BE2C (cell line): ENCODE data around the gene NEU4.

Source experiments
- DNase-seq: peaks from one replicate; pipeline ENCODE4 v3.0.0-alpha.2; 2020
- H3K27me3 ChIP-seq: fragments of 250-450 bp; sonication (Bioruptor Pico); 2 replicates; pipeline ENCODE4 v1.5.1; 2020; ENCODE audit warnings: mild to moderate bottlenecking
- H3K36me3 ChIP-seq: fragments of 250-450 bp; sonication (Bioruptor Pico); 2 replicates; pipeline ENCODE4 v1.5.1; 2020; ENCODE audit warnings: mild to moderate bottlenecking
- H3K4me1 ChIP-seq: fragments of 250-450 bp; sonication (Bioruptor Pico); 2 replicates; pipeline ENCODE4 v1.5.1; 2020
- H3K4me3 ChIP-seq: 2 replicates; pipeline ENCODE4 v1.5.1; 2011; ENCODE audit warnings: low read depth, low read length
- H3K9me3 ChIP-seq: fragments of 250-450 bp; sonication (Bioruptor Pico); 2 replicates; pipeline ENCODE4 v1.5.1; 2020
- TF ChIP-seq, protein P1 (sequence below): IDR thresholded peaks from 2 replicates; pipeline ENCODE4 v1.5.1; 2012; ENCODE audit warnings: mild to moderate bottlenecking, low read depth, low read length

The NEU4 gene

DNA sequence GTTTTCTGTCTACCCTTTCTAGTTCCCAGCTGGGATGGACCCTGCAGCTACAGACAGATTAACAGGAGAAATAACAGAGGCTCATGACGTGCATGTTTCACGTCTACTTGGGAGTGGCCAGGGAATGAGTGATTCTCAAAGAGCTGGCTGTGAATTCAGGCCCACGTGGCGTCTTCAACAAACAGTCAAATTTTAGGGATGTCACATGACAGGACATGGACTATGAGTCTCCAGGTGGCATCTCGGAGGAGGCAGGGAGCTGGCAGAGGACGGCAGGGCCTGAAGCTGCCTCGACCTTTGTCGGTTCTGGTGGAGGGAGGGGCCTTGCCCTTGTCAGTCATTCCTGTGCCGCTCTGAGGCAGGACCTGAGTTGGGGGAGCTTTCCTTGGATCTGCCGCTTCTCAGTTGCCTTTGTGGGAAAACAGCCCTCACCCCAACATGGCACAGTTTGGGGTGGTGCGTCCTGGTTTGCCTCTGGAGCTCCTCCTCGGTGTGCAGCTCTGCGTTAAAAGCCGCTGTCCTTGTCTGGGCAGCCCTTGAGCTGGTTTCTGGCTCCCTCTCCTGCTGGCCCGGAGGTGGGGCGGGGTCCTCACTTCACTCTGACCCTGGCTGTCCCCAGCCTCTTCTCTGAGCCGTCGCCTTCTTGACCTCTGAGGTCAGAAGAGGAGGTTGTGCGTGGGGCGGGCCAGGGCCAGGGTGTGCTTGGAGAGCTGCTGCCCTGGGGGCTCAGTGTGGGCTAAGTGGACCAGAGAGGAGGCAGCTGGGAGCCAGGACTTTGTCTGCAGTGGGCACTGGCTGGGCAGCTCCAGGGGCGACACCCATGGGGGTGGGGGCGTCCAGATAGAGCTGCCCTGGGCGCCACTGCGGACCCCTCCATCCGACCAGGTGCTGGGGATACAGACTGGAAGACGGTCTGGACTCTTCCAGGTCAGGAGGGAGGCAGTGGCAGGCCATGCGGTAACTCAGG is 44.4 kb upstream of the NEU4 start:
- Histone ChIP-seq H3K4me3 (no peak overlapping the region), H3K4me1 (peaks cover 28% of the 10 kb centered on the region), H3K36me3 (peaks cover 5% of the 10 kb centered on the region), H3K9me3 (no peaks in the 10 kb centered on the region), H3K27me3 (no peaks in the 10 kb centered on the region)
- TF ChIP-seq, protein P1, sequence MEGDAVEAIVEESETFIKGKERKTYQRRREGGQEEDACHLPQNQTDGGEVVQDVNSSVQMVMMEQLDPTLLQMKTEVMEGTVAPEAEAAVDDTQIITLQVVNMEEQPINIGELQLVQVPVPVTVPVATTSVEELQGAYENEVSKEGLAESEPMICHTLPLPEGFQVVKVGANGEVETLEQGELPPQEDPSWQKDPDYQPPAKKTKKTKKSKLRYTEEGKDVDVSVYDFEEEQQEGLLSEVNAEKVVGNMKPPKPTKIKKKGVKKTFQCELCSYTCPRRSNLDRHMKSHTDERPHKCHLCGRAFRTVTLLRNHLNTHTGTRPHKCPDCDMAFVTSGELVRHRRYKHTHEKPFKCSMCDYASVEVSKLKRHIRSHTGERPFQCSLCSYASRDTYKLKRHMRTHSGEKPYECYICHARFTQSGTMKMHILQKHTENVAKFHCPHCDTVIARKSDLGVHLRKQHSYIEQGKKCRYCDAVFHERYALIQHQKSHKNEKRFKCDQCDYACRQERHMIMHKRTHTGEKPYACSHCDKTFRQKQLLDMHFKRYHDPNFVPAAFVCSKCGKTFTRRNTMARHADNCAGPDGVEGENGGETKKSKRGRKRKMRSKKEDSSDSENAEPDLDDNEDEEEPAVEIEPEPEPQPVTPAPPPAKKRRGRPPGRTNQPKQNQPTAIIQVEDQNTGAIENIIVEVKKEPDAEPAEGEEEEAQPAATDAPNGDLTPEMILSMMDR = no peak
- peak; percentile 58 for DNase-seq

DNA sequence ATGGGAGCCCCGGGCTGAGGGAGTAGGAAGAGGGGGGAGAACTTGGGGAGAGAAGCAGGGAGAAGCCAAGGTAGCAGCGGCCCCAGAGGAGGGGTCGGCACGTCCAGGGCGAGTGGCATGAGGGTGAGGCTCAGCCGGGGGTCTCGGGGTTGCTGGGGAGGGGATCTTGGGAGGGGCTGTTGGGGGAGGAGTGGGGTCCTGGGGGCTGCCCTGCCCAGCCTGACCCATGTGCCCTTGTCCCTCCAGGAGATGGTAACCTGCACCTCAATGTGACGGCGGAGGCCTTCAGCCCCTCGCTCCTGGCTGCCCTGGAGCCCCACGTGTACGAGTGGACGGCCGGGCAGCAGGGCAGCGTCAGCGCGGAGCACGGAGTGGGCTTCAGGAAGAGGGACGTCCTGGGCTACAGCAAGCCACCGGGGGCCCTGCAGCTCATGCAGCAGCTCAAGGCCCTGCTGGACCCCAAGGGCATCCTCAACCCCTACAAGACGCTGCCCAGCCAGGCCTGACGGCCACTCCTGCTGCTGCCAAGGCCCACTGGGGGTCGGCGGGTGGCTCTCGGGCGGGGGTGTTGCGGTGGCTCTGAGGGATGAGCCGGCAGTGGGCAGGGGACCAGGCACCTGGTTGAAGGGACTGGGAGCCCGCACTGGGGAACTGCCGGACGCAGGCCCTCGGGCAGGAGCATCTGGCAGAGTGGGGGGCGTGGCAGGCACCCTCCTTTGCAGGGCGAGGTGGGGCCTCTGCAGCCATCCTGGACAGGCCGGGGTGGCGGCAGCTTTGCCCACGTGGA is 41.3 kb upstream of the NEU4 start:
- TF ChIP-seq, protein P1 = no peak
- H3K4me1 ChIP-seq = peaks cover 27% of the 10 kb centered on the region
- no peaks in the 10 kb centered on the region for H3K9me3 ChIP-seq
- H3K4me3 ChIP-seq = no peak overlapping the region
- peak; percentile 85 for DNase-seq
- H3K36me3 ChIP-seq = no peaks in the 10 kb centered on the region; the same call in 1 of the 2 replicates
- H3K27me3 ChIP-seq = no peaks in the 10 kb centered on the region

DNA sequence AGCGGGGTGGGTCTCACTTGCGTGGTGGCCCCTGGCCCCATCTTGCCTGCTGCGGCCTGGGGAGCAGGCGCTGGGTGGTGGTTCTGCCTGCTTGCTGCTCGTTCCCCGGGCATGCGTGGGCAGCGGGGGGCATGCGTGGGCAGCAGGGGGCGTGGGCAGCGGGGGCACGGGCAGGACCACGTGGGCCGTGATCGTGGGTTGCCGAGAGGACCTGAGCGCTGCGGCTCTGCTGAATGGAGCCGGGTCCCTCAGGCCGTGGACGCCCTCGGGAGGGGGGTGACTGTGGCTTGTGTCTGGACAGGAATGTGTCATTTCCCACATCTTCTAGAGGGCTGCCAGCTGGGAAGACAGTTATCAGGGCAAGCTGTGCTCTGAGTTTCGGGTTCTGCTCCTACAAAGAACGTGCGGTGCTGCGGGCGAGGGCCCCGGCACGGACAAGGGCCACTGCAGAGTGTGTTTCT is 40.7 kb upstream of the NEU4 start:
- Histone ChIP-seq H3K36me3 (no peaks in the 10 kb centered on the region; the same call in 1 of the 2 replicates), H3K4me1 (peaks cover 21% of the 10 kb centered on the region), H3K9me3 (no peaks in the 10 kb centered on the region), H3K27me3 (no peaks in the 10 kb centered on the region), H3K4me3 (no peak overlapping the region)
- peak; percentile 22 for DNase-seq
- TF ChIP-seq, protein P1 = no peak

DNA sequence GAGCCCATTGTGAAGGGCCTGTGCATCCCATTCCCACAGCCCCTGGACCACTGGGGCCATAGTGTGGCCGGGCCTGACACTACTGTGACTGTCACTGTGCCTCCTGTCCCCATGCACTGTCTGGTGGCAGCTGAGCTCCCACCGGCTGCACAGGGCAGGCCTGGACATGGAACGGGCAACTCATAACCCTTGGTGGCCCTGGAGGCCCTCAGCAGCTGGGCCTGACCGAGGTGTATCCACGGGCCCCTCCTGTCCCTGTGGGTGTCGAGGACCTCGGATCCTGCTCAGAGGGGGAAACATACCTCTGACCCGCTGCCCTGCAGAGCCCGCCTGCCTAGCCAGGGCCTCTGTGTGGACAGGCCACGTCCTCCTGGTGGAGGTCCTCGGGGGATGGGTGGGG is 40.1 kb upstream of the NEU4 start:
- Histone ChIP-seq H3K9me3 (no peaks in the 10 kb centered on the region), H3K36me3 (no peaks in the 10 kb centered on the region; the same call in 1 of the 2 replicates), H3K4me3 (no peak overlapping the region), H3K4me1 (peaks cover 20% of the 10 kb centered on the region), H3K27me3 (no peaks in the 10 kb centered on the region)
- TF ChIP-seq, protein P1 = no peak
- no peak for DNase-seq

DNA sequence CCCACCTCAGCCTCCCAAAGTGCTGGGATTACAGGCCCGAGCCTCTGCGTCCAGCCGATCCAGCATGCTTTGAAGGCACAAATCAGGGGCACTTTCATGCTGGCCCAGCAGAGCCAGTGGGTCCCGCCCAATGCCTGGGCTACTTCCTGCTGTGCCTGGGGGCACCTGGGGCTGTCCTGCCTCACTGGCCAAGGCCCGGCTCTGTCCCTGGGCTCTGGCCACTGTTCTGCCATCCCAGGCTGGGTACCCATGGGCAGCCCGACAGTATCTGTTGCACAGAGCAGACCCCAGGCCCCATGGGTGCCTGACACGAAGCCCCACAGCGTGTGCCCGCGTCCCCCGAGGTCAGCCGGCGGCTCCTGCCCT is 39.2 kb upstream of the NEU4 start:
- Histone ChIP-seq H3K36me3 (no peaks in the 10 kb centered on the region; the same call in 1 of the 2 replicates), H3K27me3 (no peaks in the 10 kb centered on the region), H3K9me3 (no peaks in the 10 kb centered on the region), H3K4me3 (no peak overlapping the region), H3K4me1 (peaks cover 14% of the 10 kb centered on the region)
- TF ChIP-seq, protein P1 = no peak
- DNase-seq = no peak
